IPS-NIHi11 (cell line): ENCODE results near the gene MLLT1.
A peak's percentile ranks its signal among the peaks of the same experiment; 100 is the strongest.
"Not testable (repeated sequence)": the region's sequence is repeated elsewhere in the genome, so short reads cannot be mapped to it uniquely, and the experiment has no call there.

ENCODE experiments used
- DNase-seq: peaks from one replicate; pipeline ENCODE4 v3.0.0; 2012; ENCODE audit warnings: mixed read lengths, low spot score

MLLT1 gene

GRCh38 chr19:6279931-6280591, at the start of gene MLLT1:
Gene MLLT1 (minus strand): TSS chr19:6279975. CDS start chr19:6279784, 191 bp downstream.
- peak; percentile 100 for DNase-seq

- DNase-seq = no peak
Observed at GRCh38 chr19:6326815-6327214, 47.0 kb upstream of the MLLT1 start.

GRCh38 chr19:6325614-6326013, 45.8 kb upstream of the MLLT1 start:
- no peak for DNase-seq

GRCh38 chr19:6324757-6325156, 45.0 kb upstream of the MLLT1 start:
- no peak for DNase-seq

- no peak for DNase-seq
Observed at GRCh38 chr19:6322284-6322683, 42.5 kb upstream of the MLLT1 start.

- DNase-seq = no peak
Observed at GRCh38 chr19:6319376-6319775, 39.6 kb upstream of the MLLT1 start.

- DNase-seq = no peak
Observed at GRCh38 chr19:6318772-6319171, 39.0 kb upstream of the MLLT1 start.

GRCh38 chr19:6315646-6316045, 35.9 kb upstream of the MLLT1 start:
- not testable (repeated sequence) for DNase-seq

- DNase-seq = no peak
Observed at GRCh38 chr19:6313398-6313969, 33.7 kb upstream of the MLLT1 start.

- DNase-seq = no peak
Observed at GRCh38 chr19:6312018-6312417, 32.2 kb upstream of the MLLT1 start.

- DNase-seq = no peak
Observed at GRCh38 chr19:6298413-6298812, 18.6 kb upstream of the MLLT1 start.

GRCh38 chr19:6297202-6297601, 17.4 kb upstream of the MLLT1 start:
- DNase-seq = no peak

- no peak for DNase-seq
Observed at GRCh38 chr19:6292006-6292405, 12.2 kb upstream of the MLLT1 start.

- no peak for DNase-seq
Observed at GRCh38 chr19:6288737-6289136, 9.0 kb upstream of the MLLT1 start.

GRCh38 chr19:6287269-6287885, 7.6 kb upstream of the MLLT1 start:
- DNase-seq = no peak

GRCh38 chr19:6286676-6287075, 6.9 kb upstream of the MLLT1 start:
- DNase-seq = no peak

GRCh38 chr19:6282393-6282792, 2.6 kb upstream of the MLLT1 start:
- not testable (repeated sequence) for DNase-seq

- DNase-seq = no peak
Observed at GRCh38 chr19:6279620-6279930, 200 bp downstream of the MLLT1 start.

GRCh38 chr19:6278740-6279619, 795 bp downstream of the MLLT1 start:
- DNase-seq = peak; percentile 21

- DNase-seq = no peak
Observed at GRCh38 chr19:6278051-6278450, 1.7 kb downstream of the MLLT1 start.

GRCh38 chr19:6276447-6276846, 3.3 kb downstream of the MLLT1 start:
- no peak for DNase-seq

- no peak for DNase-seq
Observed at GRCh38 chr19:6275170-6275744, 4.5 kb downstream of the MLLT1 start.
